Measurements from ENCODE around the gene SCNN1B.
"Not testable (repeated sequence)": the region's sequence is repeated elsewhere in the genome, so short reads cannot be mapped to it uniquely, and the experiment has no call there.

The SCNN1B gene

DNA sequence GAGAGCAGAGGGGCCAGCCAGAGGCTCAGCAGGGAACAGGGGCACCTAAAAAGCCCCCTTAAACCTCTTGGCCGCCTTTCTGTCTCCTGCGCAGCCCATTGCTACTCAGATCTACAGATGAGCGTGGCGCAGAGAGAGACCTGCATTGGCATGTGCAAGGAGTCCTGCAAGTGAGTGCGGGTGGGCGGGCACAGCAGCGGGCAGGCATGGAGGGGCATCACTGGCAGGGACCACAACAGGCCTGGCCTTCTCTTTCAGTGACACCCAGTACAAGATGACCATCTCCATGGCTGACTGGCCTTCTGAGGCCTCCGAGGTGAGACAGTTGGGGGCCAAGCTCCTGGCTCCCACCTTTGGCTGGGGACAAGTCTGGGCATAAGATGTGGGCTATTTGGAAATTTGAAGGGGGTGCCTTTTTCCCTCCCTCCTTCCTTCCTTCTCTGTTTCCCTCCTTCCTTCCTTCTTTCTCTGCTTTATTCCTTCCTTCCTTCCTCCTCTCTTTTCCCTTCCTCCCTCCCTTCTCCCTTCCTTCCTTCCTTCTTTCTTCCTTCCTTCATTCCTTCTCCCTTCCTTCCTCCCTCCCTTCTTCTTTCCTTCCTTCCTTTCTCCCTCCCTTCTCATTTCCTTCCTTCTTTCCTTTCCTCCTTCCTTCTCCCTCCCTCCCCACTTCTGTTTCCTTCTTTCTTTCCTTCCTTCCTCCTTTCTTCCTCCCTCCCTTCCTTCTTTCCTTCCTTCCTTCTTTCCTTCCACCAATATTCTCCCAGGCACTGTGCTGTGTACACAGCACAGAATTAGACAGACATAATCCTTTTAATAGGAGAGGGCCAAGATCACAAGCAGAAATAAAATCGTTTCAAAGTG lies 75.2 kb downstream of the SCNN1B start:
- TF ChIP-seq ZFX (IDR thresholded peaks at IDR 0.05), result no peak
- TF ChIP-seq, protein P1, sequence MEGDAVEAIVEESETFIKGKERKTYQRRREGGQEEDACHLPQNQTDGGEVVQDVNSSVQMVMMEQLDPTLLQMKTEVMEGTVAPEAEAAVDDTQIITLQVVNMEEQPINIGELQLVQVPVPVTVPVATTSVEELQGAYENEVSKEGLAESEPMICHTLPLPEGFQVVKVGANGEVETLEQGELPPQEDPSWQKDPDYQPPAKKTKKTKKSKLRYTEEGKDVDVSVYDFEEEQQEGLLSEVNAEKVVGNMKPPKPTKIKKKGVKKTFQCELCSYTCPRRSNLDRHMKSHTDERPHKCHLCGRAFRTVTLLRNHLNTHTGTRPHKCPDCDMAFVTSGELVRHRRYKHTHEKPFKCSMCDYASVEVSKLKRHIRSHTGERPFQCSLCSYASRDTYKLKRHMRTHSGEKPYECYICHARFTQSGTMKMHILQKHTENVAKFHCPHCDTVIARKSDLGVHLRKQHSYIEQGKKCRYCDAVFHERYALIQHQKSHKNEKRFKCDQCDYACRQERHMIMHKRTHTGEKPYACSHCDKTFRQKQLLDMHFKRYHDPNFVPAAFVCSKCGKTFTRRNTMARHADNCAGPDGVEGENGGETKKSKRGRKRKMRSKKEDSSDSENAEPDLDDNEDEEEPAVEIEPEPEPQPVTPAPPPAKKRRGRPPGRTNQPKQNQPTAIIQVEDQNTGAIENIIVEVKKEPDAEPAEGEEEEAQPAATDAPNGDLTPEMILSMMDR (conservative IDR thresholded peaks at IDR 0.05), result no peak

GRCh38 chr16:23378256-23378655 lies 76.2 kb downstream of the SCNN1B start:
- TF ChIP-seq, protein P1 (conservative IDR thresholded peaks at IDR 0.05), result no peak
- no peak for TF ChIP-seq ZFX (IDR thresholded peaks at IDR 0.05)
- no peak overlapping the region for H3K27ac ChIP-seq

More for the DNA sequence above, 75.2 kb downstream of the SCNN1B start:
- H3K27ac ChIP-seq, result no peak overlapping the region

DNA sequence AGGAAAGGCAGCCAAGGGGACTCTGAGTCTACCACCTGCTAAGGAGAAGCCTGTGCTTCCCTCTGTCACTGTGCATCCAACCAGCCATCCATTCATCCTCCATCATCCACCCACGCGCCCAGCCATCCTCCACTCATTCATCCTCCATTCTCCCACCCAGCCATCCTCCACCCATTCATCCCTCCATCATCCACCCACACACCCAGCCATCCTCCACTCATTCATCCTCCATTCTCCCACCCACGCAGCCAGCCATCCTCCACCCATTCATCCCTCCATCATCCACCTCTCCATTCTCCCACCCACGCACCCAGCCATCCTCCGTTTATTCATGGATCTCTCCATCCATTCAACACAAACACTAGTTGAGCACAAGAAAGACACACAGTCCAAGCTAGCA lies 76.8 kb downstream of the SCNN1B start:
- TF ChIP-seq ZFX (IDR thresholded peaks at IDR 0.05), result no peak
- TF ChIP-seq, protein P1 (conservative IDR thresholded peaks at IDR 0.05), result no peak
- no peak overlapping the region for H3K27ac ChIP-seq

DNA sequence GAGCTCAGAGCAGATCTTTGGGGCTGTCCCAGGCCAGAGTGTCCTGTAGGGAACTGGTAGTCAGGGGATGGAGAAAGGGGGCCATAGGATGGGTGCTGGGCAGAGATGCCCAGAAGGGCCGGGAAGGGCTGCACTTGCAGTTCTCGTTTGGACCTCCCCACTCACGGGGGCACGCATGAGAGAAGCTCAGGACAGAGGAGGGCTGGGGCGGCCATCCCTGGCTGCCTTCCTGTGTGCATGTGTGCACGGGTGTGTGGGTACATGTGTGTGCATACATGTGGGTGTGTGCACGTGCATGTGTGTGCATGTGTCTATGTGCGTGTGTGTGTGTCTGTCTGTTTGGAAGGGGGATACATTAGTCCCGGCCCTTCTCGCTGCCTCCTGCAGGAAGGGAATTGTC lies 77.6 kb downstream of the SCNN1B start:
- TF ChIP-seq, protein P1 (conservative IDR thresholded peaks at IDR 0.05), result no peak
- TF ChIP-seq ZFX (IDR thresholded peaks at IDR 0.05), result no peak

GRCh38 chr16:23380501-23380951 lies 78.4 kb downstream of the SCNN1B start:
- TF ChIP-seq, protein P1 (conservative IDR thresholded peaks at IDR 0.05), result no peak
- no peak for TF ChIP-seq ZFX (IDR thresholded peaks at IDR 0.05)
- no peak overlapping the region for H3K27ac ChIP-seq

More for the DNA sequence above, 77.6 kb downstream of the SCNN1B start:
- no peak overlapping the region for H3K27ac ChIP-seq

DNA sequence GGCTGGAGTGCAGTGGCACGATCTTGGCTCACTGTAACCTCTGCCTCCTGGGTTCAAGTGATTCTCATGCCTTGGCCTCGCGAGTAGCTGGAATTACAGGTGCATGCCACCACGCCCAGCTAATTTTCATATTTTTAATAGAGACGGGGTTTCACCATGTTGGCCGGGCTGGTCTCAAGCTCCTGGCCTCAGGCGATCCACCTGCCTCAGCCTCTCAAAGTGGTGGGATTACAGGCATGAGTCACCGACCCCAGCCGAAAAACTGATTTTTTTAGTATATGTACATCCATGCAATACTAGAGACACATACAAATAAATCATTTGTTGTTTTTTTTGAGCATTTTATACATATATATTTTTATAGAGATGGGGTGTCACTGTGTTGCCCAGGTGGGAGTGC lies 79.6 kb downstream of the SCNN1B start:
- H3K27ac ChIP-seq, result not testable (repeated sequence)

DNA sequence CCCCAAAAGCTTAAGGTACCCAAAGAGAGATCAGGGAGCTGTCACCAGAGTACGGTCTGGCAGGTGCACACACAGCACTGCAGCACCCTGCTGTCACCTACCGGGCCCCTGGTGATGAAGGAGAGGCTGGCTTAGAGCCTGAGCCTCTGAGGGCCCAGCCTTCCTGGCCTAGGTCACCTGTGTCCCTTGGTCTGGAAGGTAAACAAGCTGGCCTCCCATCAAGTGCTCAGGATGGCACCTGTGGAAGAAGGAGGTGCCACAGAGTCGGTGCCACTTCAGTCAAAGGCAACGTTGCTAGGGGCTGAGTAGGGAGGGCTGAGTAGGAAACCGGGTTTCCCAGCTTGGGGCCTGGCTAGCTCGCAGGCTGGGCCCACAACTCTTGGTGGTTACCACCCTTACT lies 80.2 kb downstream of the SCNN1B start:
- H3K27ac ChIP-seq, result no peak overlapping the region
- TF ChIP-seq, protein P1 (conservative IDR thresholded peaks at IDR 0.05), result no peak
- TF ChIP-seq ZFX (IDR thresholded peaks at IDR 0.05), result no peak

GRCh38 chr16:23383881-23384280 lies 81.8 kb downstream of the SCNN1B start:
- H3K27ac ChIP-seq, result no peak overlapping the region
- TF ChIP-seq, protein P1 (conservative IDR thresholded peaks at IDR 0.05), result no peak
- no peak for TF ChIP-seq ZFX (IDR thresholded peaks at IDR 0.05)

All from C4-2B (cell line).